GM21737 (cell line): ENCODE results near the gene SPART.
"Not testable (repeated sequence)": the region's sequence is repeated elsewhere in the genome, so short reads cannot be mapped to it uniquely, and the experiment has no call there.

Experiments
- ATAC-seq: cut with Tn5 transposase; IDR thresholded peaks from one replicate; pipeline ENCODE4 v1.9.1; 2021; ENCODE audit warnings: mild to moderate bottlenecking, moderate library complexity; ENCODE audit not compliant: unreplicated experiment

SPART gene

DNA sequence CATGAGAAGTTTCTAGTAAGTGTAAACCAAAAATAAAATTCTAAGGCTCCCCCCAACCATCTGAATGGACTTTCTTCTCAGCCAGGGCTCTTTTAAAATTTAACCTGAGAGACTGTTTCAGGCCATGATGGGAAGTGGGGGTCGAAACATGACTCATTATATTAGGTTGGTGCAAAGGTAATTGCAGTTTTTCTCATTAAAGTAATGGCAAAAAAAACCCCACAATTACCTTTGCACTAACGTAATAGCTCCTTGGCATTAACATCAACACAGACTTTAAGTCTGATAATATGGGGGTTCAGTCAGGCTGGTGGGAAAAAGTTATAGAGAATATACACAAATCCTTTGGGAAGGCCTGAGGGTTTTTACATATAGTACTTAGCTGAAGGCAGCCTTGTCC is 9.4 kb upstream of the SPART start:
- no peak for ATAC-seq

DNA sequence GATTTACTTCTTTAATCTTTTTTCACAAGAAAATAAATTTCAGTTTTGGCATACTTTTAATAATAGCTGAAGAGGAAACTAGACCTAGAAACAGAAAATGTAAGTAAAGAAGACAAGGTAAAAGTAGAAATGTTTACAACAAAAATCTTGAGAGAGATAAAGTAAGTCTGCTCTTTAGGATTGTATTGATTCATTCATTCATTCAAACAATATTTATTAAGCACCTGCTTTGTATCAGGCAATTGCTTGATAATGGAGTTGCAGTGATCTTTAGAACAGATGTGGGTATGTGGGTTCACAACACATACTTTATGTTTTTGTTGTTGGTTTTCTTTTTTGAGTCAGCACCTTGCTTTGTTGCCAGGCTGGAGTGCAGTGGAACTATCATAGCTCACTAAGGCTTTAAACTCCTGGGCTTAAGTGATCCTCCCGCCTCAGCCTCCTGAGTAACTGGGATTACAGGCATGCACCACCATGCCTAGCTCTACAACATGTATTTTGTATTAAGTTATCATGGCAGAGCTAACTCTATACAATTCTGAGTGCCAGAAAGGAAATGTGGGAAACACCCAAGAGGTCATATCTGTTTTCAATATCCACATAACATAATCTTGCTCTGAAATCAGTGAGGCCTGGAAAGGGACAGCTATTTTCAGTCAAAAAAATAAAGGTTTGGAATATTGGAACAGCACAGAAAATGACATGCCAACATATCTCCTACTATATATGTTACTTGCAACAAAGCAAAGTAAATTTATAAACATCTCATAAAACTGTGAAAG is 8.8 kb upstream of the SPART start:
- no peak for ATAC-seq

DNA sequence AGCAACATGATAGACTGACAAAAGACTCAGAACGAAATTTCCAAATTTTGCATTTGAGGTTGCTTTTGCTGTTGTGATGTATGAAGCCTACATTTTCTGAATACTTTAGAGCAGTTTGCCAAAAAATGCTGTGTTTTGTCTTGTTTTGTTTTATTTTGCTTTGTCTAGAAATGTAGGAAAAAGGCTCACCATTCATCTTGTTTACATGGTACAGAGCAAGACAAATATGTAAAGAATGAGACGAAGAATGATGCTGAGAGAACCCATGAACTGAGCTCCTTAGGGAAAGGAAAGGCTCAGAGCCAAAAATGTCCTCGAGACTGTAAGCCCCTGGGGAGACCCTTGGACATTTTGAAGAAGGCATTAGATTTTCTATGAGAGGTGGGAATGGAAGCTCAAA is 6.8 kb upstream of the SPART start:
- no peak for ATAC-seq

DNA sequence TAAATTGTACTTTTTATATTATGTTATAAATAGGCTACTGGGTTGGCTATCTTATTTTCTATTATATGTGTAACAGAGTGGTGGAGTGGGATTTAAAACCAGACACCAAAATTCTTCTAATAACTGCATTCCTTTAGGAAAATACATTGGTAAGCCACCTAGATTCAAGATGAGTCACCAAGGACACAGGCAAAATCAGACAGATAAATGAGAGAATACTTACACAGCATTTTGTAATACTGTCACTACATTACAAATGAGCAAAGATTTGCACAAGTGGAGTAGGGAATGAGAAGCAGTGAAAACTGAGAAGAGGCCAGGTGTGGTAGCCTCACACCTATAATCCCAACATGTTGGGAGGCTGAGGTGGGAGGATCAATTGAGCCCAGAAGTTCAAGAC is 6.2 kb upstream of the SPART start:
- no peak for ATAC-seq

DNA sequence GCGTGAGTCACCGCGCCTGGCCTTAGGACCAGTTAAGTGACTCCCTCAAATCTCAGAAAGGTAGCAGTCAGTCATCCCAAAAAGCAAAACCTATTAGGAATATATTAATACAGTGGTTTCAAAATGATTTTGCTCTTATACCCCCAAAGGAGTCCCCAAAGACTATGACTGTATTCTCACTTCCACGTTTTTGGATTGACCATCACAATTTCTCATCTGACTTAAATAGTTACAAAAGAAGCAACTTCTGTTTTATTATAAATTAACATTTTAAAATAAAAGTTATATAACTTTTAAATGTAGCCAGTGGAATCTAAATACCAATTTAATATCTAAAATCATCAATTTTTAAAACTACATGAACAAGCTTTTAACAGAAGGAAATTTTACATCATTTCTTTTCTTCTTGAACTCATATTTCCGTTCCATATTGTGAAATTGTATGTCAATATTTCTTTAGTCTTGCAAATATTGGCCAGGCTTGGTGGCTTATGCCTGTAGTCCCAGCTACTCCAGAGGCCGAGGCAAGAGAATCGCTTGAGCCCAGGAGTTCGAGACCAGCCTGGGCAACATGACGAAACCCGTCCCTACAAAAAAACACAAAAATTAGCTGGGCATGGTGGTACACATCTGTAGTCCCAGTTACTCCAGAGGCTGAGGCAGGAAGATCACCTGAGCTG is 1.5 kb upstream of the SPART start:
- no peak for ATAC-seq

DNA sequence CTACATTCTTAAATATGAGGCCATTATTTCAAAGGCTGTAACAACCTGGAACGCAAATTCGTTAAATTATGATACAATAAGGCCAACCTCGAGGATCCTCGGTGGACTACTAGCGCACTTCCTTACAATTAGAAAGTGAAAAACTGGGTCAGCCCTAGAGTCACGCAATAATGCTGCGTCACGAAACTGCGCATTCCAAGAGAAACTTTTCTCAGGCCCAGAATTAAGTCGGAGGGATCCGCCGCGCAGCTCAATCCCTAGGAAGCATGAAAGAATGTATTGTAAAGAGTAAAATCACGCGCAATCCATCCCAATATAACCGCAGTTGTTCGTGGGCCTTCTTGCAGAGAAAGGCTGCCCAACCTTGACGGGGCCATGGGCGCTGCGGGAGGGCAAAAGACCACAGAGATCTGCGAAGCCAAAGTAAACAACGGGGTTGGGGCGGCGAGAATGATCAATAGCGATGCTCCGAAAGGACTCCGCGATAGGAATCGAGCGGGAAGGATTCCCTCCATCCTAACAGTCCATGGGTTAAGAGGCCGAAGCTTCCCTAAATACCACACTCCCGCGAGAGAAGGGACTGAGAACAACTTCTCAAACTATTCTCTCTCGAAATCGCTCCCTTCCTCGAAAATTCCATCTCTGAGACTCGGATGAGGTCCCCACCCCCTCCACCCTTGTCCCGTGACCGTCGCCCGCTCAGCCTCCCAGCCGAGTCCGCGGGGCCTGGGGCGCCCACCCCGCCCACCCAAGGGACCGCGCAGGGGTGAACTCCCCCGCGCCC is 564 bp downstream of the SPART start:
- ATAC-seq = no peak

DNA sequence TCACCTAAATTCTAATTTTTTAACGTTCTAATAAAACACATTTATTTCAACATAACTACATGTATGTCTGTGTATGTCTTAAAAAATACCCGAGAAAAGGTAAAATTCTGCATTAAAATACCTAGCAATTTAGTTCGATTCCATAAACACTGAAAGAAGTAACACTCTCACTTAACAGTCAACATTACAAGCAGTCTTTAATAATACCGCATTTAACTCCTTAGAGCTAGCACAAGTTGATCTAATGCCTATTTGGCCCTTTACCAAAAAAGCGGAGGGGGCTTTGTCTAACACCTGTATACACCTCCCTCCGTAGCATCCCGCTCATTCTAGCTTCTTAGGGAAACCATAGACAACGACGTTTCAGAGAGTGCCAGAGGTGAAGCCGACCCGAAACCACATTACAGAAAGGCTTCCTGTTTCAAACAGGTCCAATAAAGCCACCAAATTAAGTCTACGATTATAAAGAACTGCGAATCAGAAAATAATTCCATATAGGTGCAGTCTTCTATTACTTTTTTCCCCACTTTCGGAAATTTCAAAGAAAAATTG is 1.2 kb downstream of the SPART start:
- no peak for ATAC-seq

DNA sequence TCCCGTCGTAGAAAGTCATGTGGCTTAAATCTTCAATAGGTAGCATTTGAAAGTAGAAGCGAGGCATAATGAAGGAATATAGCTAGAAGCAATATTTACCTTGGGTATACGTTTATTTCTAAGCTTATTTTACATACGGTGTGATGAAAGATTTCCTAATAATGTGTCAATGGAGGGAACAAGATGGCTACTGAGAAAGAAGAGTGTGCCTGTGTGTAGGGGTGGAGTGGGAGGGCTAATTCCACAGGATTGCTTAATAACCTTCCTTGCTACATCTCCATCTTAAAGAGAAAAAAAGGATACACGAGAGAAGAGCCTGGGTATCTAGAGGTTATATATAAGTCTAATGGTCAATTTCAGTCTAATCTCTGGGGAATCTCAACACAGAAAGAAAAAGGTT is 2.0 kb downstream of the SPART start:
- ATAC-seq = no peak

DNA sequence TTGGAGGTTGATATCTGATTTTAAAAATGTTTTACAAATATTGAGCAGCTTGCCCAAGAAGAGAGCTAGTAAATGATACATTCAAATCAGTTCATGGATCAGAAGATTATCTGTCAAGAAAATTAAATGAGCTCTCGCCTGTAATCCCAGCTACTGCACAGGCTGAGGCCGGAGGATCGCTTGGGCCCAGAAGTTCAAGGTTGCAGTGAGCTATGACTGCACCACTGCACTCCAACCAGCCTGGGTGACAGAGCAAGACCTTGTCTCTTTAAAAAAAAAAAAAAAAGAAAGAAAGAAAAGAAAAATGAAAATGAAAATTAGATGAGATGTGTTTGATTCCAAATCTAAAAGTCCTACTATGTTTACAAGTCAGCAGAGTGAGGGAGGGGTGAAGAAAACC is 2.4 kb downstream of the SPART start:
- no peak for ATAC-seq

DNA sequence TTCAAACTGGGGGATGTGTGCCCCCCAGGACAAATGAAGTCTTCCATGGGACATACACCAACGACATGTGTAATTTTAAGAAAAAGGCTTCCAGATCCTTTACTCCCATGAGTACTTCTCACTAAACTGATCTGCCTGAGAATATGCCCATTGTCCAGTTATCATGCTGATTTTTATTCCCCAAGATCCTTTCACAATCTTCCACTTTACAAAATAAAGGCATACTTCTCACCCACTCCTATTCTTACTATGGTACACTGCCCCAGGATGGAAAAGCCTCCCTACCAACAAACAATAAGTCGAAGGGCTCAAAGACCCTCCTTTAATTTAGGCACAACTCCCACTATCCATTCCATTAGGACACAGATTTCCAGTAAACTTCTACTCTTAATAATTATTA is 3.5 kb downstream of the SPART start:
- ATAC-seq = no peak

DNA sequence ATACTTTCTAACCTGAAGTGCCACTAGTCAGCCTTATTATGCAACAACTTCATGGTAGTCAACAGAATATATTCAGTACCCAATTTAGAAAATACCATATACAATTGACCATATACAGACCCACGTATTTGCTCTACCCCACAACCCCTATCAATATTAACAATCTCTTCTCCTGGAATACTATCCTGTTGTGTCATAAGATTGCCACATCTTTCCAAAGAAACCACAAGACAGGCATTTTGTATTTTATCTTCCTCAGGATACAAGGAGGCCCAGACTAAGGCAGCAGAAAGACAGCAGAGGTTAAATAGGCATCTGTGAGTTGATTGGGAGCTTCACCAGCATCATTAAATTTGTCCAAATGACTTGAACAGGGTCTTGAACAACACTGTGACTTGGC is 4.5 kb downstream of the SPART start:
- no peak for ATAC-seq

DNA sequence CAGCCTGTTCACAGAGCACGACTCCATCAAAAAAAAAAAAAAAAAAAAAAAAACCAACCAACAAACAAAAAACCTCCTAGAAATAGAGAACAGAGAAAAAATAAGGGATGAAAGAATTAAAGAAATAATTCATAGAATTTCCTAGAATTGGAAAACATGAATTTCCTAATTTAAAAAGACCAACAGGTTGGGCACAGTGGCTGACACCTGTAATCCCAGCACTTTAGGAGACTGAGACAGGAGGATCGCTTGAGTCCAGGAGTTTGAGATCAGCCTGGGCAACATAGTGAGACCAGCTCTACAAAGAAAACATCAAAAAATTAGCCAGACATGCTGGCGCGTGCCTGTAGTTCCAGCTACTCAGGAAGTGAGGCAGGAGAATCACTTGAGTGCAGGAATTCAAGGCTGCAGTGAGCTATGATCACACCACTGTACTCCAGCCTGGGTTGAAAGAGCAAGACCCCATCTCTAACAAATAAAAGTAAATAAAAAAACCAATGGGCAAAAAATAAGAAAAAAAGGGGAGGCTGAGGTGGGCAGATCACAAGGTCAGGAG is 6.5 kb downstream of the SPART start:
- ATAC-seq = no peak

DNA sequence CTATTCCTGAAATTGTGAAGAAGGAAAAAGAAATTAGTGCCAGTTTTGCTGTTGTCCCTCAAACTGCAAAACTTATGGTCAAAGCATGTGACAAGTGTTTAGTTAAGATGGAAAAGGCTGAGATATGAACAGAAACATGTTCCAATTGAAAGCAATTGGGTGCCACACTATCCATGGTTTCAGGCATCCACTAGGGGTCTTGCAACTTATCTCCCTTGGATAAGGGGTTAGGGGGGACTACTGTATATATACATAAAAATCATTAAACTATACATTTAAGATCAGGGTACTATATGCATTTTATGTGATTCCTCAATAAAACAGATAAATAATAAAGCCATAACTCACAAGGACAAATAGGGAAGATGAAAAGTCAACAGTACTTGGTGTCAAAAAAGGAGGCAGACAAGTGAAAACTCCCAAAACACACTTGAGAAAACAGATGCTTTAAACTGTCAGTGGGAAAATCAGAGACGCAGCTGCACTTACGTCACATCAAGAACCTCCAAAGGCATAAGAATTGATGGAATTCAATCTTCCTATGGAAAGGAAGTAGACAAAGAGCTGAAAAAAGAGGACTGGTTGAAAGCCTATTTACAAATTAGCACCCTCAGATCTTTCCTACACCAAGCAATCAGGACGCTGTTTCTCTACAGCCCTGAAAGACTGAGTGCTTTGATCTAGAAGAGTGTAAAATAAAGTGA is 8.1 kb downstream of the SPART start:
- ATAC-seq = no peak

DNA sequence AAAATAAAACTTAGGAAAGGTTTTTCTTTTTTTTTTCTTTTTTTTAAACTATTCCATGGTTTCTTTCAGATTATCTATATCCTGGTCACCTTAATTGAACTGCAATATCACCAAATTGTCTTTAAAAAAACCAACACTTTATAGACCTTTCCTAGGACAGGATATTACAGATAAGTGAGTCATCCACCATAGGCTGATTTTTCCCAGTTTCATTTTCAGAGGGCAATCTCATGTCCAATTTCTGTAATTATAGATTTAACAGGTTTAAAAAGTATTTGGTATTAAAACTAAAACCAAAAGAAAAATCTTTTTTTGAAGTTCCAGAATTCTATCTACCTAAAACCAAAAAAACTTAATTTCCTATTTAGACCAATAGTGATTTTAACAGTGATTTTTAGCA is 13.2 kb downstream of the SPART start:
- no peak for ATAC-seq

DNA sequence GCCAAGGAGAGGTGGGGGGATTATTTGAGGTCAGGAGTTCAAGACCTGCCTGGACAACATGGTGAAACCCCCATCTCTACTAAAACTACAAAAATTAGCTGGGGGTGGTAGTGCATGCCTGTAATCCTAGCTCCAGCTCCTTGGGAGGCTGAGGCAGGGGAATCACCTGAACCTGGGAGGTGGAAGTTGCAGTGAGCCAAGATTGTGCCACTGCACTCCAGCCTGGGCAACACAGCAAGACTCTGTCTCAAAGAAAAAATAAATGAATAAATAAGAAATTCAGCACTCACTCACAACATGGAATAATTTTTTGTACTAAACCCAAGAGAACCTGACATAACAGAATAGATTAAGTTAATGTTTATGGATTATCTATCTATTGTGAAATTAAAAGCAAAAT is 13.9 kb downstream of the SPART start:
- not testable (repeated sequence) for ATAC-seq

DNA sequence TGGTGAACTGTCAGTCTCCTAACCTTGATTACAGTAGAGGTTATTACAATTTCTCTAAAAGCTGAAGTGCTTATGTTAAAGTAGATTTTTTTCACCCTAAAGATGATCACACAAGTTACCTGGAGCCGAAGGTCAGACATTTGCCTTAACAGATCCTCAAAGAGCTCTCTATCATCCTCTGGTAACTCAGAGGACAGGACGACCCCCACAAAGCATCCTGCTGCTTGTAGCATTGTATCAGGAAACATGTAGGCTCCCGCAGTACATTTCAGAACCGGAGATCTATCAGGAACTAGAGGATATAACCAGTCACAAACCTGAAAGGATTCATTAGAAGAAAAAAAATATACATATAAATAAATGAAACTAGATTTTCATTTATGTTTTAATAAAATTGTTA is 14.9 kb downstream of the SPART start:
- ATAC-seq = no peak

DNA sequence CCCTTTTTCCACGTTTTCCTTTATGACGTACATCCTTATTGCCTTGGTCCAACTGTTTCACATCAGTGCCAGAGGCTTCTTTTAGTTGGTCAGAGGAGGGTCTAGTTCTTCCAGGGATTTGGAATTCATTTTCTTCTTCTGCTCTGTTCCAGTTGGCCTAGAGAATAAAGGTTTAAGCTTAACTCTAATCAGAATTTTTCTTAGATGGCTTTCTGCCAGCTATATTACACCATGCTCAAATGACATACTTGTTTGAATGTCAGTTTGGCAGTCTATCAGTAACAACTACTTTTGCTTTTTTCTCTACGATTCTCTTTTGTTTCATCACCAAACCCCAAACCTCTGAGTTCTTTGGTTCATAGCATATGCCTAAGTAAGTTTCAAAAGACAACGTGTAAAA is 16.8 kb downstream of the SPART start:
- ATAC-seq = no peak

DNA sequence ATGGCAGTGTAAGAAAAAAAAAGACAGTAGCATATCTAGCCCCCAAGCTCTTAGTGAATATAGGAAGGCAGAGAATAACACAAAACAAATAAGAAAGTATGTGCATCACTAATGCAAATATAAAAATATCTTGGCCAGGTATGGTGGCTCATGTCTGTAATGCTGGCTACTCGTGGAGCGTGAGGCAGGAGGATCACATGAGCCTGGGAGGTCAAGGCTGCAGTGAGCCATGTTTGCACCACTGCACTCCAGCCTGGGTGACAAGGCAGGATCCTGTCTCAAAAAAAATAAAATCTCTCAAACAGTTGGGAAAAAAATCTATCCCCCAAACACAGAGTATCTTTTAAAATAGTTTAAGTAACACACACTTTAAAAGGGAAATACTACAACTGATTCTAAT is 17.4 kb downstream of the SPART start:
- ATAC-seq = no peak

DNA sequence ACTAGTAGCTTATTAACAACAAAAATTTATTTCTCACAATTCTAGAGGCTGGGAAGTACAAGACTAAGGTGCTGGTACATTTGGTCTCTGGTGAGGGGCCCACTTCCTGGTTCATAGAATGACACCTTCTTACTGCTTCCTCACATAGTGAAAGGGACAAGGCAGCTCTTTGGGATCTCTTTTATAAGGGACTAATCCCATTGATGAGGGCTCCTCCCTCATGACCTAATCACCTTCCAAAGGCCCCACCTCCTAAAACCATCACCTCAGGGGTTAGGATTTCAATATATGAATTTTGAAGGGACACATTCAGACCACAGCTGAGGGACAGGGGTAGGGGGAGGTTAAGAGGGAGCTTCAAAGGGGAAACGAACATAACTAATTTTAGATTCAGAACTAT is 20.3 kb downstream of the SPART start:
- ATAC-seq = no peak

DNA sequence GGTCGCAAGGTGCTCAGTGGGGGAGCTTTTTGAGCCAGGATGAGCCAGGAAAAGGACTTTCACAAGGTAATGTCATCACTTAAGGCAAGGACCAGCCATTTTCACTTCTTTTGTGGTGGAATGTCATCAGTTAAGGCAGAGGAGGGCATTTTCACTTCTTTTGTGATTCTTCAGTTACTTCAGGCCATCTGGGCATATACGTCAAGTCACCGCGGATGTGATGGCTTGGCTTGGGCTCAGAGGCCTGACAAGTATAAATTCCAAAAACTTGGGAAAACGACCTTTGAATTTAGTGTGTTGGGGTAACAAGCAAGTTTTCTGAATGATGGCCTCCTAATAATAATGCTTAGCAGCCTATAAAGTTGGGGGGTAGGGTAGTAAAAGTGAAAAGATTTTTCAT is 21.3 kb downstream of the SPART start:
- not testable (repeated sequence) for ATAC-seq
